ENCODE data around the gene AEBP1.

Gene AEBP1

DNA sequence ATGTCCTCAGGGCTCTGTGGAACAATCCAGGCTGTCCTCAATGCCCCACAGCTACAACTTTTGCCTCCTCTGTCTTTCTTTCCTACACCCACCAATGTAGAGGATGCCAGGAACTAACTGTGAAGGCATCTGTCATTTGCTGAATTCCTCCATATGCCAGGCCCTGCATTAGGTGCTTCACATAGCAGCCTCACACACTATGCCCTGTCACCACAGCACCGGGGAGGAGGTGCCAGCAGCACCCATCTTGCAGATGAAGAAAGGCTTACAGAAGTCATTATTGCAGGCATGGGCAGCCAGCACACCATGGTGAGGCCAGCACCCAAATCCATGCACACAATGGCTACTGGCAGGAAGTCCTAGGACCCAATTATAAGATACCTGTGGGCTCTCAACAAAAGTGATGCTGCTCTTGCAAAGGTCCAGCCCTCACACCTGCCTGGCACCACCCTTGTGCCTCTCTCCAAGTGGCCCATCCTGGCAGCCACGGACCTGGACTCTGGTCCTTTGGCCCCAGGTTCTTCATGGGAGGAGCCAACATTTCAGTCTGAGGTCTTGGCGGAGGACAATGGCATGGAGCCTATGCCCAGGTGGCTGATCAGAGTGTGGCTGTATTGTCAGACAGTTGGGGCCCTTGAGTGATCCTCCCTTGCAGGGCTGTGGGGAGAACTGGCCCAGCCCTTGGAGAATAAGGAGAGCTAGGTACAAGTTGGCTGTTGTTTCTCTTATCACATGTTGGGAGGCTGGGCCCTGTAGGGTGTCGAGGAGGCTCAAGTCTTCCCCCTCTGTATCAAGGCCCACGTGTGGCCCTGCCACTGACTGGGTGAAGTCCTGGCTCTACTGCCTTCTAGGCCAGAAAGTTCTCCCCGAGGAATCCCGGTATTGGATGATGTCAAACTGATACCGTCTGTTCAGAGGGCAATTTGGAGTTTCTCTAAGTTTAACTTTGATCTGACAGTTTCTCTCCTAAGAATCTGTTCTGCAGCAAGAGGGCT lies 51.3 kb downstream of the AEBP1 start:
- Mint-ChIP-seq H3K27me3 (no peaks in the 10 kb centered on the region), H3K9me3 (no peaks in the 10 kb centered on the region), H3K4me1 (no peaks in the 10 kb centered on the region), H3K27ac (no peak overlapping the region), H3K4me3 (no peak overlapping the region)
- no peak for DNase-seq
- ATAC-seq = no peak

DNA sequence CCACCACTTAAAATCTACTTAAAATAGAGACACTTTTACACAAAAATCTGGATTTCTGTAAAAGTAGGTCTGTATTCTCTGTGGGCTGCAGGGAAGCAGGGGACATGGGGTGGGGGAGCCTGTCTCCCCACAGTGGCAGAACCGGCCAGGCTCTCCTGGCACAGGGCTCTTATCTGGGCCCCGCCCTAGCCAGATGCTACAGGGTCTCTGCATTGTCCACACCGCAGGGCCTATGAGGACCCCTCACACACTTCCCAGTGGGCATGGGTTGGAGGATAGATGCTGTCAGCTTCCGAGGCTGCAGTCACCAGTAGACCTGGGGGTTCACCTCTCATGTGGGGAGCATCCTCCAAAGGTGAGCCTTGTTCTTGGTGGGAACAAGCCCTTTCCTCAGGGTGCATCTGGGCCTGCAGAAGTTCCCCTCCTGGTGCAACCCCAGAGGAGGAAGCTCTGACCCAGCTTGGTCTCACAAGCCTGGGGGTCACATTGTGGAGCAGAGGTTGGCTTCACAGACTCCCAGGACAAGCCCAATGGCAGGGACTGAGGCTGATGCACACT lies 52.4 kb downstream of the AEBP1 start:
- H3K4me3 Mint-ChIP-seq = no peak overlapping the region
- no peak for DNase-seq
- no peaks in the 10 kb centered on the region for H3K4me1 Mint-ChIP-seq
- no peak overlapping the region for H3K27ac Mint-ChIP-seq
- no peaks in the 10 kb centered on the region for H3K27me3 Mint-ChIP-seq
- no peak for ATAC-seq
- H3K9me3 Mint-ChIP-seq = no peaks in the 10 kb centered on the region

DNA sequence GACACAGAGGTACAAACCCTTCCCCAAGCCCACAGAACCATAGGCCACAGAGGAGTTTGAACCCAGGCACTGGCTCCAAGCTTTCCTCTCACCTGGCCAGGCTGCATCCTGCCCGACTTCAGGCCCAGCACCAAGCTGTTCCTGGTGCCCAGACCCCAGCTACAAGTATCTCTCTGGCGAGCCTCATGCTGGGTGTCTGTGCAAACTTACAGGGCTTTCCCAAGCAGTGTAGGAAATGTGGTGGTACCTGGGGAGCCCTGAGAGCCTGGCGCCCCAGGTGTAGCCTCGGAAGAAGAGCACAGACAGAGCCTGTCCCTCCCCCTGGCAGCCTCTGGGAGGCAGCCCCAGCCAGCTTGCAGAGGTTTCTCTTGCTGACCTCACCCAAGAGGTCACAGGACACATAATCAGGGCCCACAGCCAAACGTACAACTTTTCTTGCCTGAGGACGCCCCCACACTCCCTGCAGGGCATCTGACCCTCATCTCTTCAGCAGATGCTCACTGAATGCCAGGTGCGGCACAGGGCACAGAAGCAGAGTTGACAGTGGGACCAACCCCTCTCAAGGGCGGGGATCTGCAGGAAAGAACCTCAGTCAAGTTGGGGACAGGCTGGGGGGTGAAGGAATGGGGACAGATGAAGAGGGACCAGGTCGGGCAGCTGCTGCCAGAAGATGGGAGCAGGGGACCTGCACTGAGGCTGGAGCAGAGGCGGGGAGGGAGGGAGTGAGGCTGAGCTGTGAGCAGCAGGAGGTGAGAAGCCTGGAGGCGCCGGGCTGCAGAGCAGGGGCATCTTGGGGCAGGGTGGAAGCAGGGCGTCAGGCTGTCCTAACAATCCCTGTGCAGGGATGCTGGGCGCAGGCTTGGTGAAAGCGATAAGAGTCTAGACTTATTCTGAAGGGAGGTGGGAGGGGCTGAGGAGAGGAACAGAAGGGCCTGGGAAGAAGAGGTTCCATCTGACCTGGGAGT lies 53.3 kb downstream of the AEBP1 start:
- ATAC-seq = no peak
- Mint-ChIP-seq H3K27me3 (no peaks in the 10 kb centered on the region), H3K4me1 (no peaks in the 10 kb centered on the region), H3K4me3 (no peak overlapping the region), H3K27ac (no peak overlapping the region), H3K9me3 (no peaks in the 10 kb centered on the region)
- DNase-seq = no peak

DNA sequence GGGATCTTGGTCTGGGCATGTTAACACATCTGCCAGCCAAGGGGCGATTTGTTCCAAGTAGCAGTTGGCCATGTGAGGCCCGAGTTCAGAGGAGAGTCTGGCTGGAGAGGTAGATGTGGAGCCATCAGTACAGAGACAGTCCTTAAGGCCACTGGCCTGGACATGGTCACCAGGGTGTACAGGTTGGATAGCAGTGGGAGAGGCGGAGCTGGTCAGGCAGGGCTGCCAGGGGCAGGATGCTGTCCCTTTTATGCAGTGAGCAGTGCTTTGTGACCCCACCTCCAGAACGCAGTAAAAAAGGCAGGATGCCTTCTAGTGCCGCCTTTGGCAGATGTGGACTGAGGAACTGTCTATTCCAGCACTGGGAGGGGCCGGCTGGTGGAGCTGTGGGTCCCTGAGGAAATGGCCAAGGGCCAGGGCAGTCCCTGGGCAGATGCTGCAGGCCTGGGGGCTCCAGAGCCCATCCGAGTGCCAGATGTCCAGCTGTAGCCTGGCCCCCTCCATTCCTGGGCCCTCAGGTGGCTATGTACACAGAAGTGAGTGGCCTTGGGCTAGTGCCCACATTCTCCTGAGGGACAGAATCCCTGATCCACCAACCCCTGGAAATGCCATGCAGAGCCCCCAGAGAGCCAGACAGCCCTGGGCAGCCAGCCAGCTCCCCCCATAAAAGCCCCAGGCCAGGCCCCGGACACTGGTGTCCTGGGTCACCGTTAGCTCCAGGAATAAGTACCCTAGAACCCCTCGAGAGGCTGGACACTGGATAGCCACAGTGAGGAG lies 54.1 kb downstream of the AEBP1 start:
- H3K9me3 Mint-ChIP-seq = no peaks in the 10 kb centered on the region
- no peaks in the 10 kb centered on the region for H3K4me1 Mint-ChIP-seq
- H3K4me3 Mint-ChIP-seq = no peak overlapping the region

GRCh38 chr7:44158873-44159631 lies 54.9 kb downstream of the AEBP1 start:
- ATAC-seq = no peak
- H3K4me1 Mint-ChIP-seq = no peaks in the 10 kb centered on the region
- no peak overlapping the region for H3K4me3 Mint-ChIP-seq
- H3K9me3 Mint-ChIP-seq = no peaks in the 10 kb centered on the region
- no peaks in the 10 kb centered on the region for H3K27me3 Mint-ChIP-seq
- no peak for DNase-seq
- H3K27ac Mint-ChIP-seq = no peak overlapping the region

More for the DNA sequence above, 54.1 kb downstream of the AEBP1 start:
- Mint-ChIP-seq H3K27ac (peak overlapping the region in 1 of 2 donors; percentile 19), H3K27me3 (no peaks in the 10 kb centered on the region)
- DNase-seq (no peak), ATAC-seq (no peak)

GRCh38 chr7:44159824-44160630 lies 55.9 kb downstream of the AEBP1 start:
- Mint-ChIP-seq H3K27me3 (no peaks in the 10 kb centered on the region), H3K27ac (no peak overlapping the region), H3K9me3 (no peaks in the 10 kb centered on the region), H3K4me1 (no peaks in the 10 kb centered on the region), H3K4me3 (no peak overlapping the region)
- no peak for ATAC-seq
- DNase-seq = no peak

- no peaks in the 10 kb centered on the region for H3K4me1 Mint-ChIP-seq
- no peaks in the 10 kb centered on the region for H3K9me3 Mint-ChIP-seq
- H3K27me3 Mint-ChIP-seq = no peaks in the 10 kb centered on the region
- DNase-seq = no peak
- ATAC-seq = no peak
- H3K27ac Mint-ChIP-seq = no peak overlapping the region
- no peak overlapping the region for H3K4me3 Mint-ChIP-seq
Measured at GRCh38 chr7:44161371-44161770, 57.2 kb downstream of the AEBP1 start.

DNA sequence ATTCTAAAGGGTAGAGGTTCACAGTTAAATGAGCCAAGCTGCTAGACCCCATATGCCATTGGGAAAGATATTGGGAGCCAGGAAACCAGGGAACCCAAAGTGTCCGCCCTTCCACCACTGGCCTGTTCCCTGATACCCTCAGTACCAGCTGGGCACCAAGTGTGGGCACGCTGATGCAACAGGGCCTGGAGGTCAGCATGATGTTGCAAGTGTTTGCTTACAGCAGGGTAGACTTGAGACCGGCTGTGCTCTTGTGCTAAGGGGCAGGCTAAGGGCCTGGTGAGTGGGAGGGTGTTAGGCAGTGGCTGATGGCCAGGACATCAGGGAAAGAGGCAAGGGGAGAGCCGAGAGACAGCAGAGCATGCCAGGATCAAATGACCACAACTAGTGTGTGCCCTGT lies 58.0 kb downstream of the AEBP1 start:
- Mint-ChIP-seq H3K27me3 (no peaks in the 10 kb centered on the region), H3K4me1 (no peaks in the 10 kb centered on the region), H3K27ac (no peak overlapping the region), H3K4me3 (no peak overlapping the region), H3K9me3 (no peaks in the 10 kb centered on the region)
- ATAC-seq (no peak), DNase-seq (no peak)

DNA sequence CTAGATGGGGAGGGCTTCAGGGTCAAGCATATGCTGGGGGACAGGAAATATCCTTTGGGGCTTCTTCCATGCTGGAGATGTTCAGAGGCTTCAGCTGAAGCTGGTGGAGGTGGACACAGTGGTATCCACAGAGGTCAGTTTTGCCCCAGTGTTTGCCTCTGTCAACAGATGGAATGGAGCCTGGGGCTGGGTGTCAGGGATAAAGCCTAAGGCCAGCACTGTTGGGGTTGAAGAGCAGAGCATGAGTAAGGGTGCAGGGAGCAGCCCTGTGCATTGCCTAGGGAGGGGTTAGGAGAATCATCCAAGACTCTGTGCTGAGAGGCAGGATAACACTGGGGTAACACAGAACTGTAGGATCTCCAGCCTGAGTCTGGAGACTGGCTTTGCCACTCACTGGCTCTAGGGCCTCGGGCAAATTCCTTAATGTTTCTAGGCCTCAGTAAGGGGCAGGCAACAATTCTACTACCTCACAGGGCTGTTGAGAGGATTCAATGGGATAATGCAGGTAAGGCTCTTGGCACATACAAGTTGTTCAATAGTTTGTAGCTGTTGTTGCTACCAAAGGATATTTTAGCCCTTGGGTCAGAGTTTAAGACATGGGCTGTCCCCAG lies 58.7 kb downstream of the AEBP1 start:
- DNase-seq (no peak), ATAC-seq (no peak)
- H3K9me3 Mint-ChIP-seq = no peaks in the 10 kb centered on the region
- H3K27me3 Mint-ChIP-seq = no peaks in the 10 kb centered on the region
- H3K27ac Mint-ChIP-seq = no peak overlapping the region
- H3K4me3 Mint-ChIP-seq = no peak overlapping the region
- peaks cover 7% of the 10 kb centered on the region for H3K4me1 Mint-ChIP-seq

- H3K9me3 Mint-ChIP-seq = no peaks in the 10 kb centered on the region
- H3K4me1 Mint-ChIP-seq = peaks cover 9% of the 10 kb centered on the region
- no peak overlapping the region for H3K4me3 Mint-ChIP-seq
- no peak overlapping the region for H3K27ac Mint-ChIP-seq
- H3K27me3 Mint-ChIP-seq = no peaks in the 10 kb centered on the region
- no peak for ATAC-seq
- no peak for DNase-seq
Measured at GRCh38 chr7:44163591-44163990, 59.4 kb downstream of the AEBP1 start.

Measured in stimulated activated naive CD8-positive, alpha-beta T cell treated with anti-CD3 and anti-CD28 coated beads, Interleukin-15, amount 100 ng/mL, for 72 hours (primary cell).